CD8-positive, alpha-beta memory T cell (primary cell): ENCODE data around the gene RGL3. TPM values are rescaled to one million over a fixed set of nuclear protein-coding genes. Genes with fewer than 3 reads are reported as not detected.
A peak's percentile ranks its signal among the peaks of the same experiment; 100 is the strongest.
"Not testable (repeated sequence)": the region's sequence is repeated elsewhere in the genome, so short reads cannot be mapped to it uniquely, and the experiment has no call there.

ENCODE experiments used
- CTCF ChIA-PET: fragments of 350-600 bp; sonication (Branson Sonifier 250); formaldehyde crosslinking; loops from one replicate; lab custom pipeline; 2021; ENCODE audit warnings: antibody characterized with exemption; lab: Charles Lee
- POLR2A ChIA-PET: fragments of 350-600 bp; sonication (Branson Sonifier 250); formaldehyde crosslinking; loops from one replicate; lab custom pipeline; 2021; ENCODE audit warnings: antibody characterized with exemption; lab: Charles Lee
- DNase-seq, 5 donors: peaks; one replicate each; pipeline versions ENCODE4 v3.0.0 to v3.0.0-alpha.2; 2020 to 2022; ENCODE audit warnings: mixed read lengths in 1 of 5
- H3K27ac ChIP-seq: one replicate; pipeline ENCODE4 v1.7.0; 2013; ENCODE audit warnings: low read depth, mild to moderate bottlenecking, low read length, moderate library complexity
- H3K27me3 ChIP-seq: 2 replicates; pipeline ENCODE4 v1.7.0; 2013; ENCODE audit warnings: low read length, mild to moderate bottlenecking; ENCODE audit not compliant: insufficient read depth, poor library complexity, severe bottlenecking
- H3K36me3 ChIP-seq: 2 replicates; pipeline ENCODE4 v1.7.0; 2013; ENCODE audit warnings: mild to moderate bottlenecking, low read length, moderate library complexity; ENCODE audit not compliant: insufficient read depth
- H3K4me1 ChIP-seq: 2 replicates; pipeline ENCODE4 v1.7.0; 2013; ENCODE audit warnings: mild to moderate bottlenecking, low read length, moderate library complexity; ENCODE audit not compliant: insufficient read depth
- H3K4me3 ChIP-seq: 2 replicates; pipeline ENCODE4 v1.7.0; 2013; ENCODE audit warnings: mild to moderate bottlenecking, low read length
- H3K9me3 ChIP-seq: 2 replicates; pipeline ENCODE4 v1.7.0; 2013; ENCODE audit warnings: mild to moderate bottlenecking, low read length
- H3K27ac Mint-ChIP-seq, 8 donors: one replicate each; pipeline ENCODE4 v1.8.0; 2020 to 2021; ENCODE audit warnings: mixed read lengths in 8 of 8, mild to moderate bottlenecking in 6 of 8, inconsistent platforms in 3 of 8, moderate library complexity in 3 of 8
- H3K27me3 Mint-ChIP-seq, 2 donors: one replicate each; pipeline ENCODE4 v1.8.0; 2020 to 2021; ENCODE audit warnings: mixed read lengths in 2 of 2, mild to moderate bottlenecking in 1 of 2, moderate library complexity in 1 of 2
- H3K36me3 Mint-ChIP-seq, 3 donors: one replicate each; pipeline ENCODE4 v1.8.0; 2020 to 2021; ENCODE audit warnings: mixed read lengths in 3 of 3, inconsistent platforms in 1 of 3, mild to moderate bottlenecking in 1 of 3
- H3K4me1 Mint-ChIP-seq, 3 donors: one replicate each; pipeline ENCODE4 v1.8.0; 2020 to 2021; ENCODE audit warnings: mixed read lengths in 3 of 3, inconsistent platforms in 1 of 3, mild to moderate bottlenecking in 1 of 3
- H3K4me3 Mint-ChIP-seq, 7 donors: one replicate each; pipeline ENCODE4 v1.8.0; 2020 to 2021; ENCODE audit warnings: mixed read lengths in 7 of 7, mild to moderate bottlenecking in 6 of 7, moderate library complexity in 4 of 7, inconsistent platforms in 2 of 7
- H3K9me3 Mint-ChIP-seq, 5 donors: one replicate each; pipeline ENCODE4 v1.8.0; 2020 to 2022; ENCODE audit warnings: mixed read lengths in 5 of 5, mild to moderate bottlenecking in 3 of 5, moderate library complexity in 2 of 5, inconsistent platforms in 1 of 5
- polyA plus RNA-seq: library from polyadenylated mRNA; unstranded; fragments of 300-500 nt; fragmentation: Illumina TruSeq; gene quantifications from one replicate; pipeline ENCODE4 v1.2.3, GENCODE V29; 2021
- total RNA-seq, 2 experiments: library from RNA; stranded (reverse); gene quantifications; one replicate each; pipeline ENCODE4 v1.2.3, GENCODE V29; 2021

Gene RGL3
- total and polyA plus RNA-seq, 3 experiments from 2014 or later = not detected

DNA sequence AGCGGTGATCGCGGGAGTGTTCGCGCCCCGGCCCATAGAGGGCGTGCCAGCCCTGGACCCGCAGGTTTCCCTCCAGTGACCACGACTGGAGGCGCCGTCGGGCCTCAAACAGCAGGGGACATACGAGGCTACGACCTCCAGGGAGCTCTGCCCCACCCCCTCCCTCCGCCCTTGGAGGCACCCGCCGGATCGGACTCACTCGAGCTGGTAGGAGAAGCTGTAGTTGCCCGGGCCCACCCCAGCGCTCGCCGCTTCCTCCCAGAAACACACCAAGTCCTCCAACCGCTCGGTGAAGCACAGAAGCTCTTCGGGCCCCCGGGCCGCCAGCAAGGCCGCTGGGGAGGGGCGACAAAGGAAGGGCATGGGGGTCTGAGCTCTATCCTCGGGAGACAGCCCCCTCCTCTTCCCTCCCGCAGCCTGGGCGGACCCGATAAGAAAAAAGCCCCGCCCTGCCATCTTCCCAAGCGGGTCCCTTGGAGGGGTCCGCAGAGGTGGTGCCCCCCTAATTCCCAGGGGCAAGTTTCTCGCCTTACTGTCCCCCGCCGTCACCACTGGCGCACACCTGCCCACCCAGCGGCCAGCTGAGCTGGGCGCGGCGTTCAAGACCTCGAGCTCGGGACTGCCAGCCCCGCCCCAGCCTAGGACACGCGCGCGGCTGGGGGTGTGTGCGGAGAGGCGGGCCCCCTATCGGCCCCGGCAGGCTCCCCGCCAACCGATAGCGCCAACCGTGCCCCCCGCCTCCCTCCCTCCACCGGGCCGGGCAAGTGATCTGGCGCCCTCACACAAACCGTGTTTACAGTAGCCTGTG lies 36.0 kb downstream of the RGL3 start:
- ChIA-PET CTCF (interaction anchor here (0.6 to 4.2 kb wide), 12 partner anchors 9 to 228 kb away, joined by 3 to 21 read pairs (median 6); partner anchors contain the start of genes ECSIT, ODAD3, PRKCSH and SWSAP1), POLR2A (interaction anchor here (0.6 to 1.5 kb wide), 5 partner anchors 9 to 407 kb away, joined by 3 to 6 read pairs (median 5); partner anchors contain the start of genes ELOF1, ODAD3, PRKCSH and SWSAP1)
- Histone ChIP-seq H3K9me3 (no peaks in the 10 kb centered on the region), H3K4me1 (peaks cover 42% of the 10 kb centered on the region), H3K4me3 (no peak overlapping the region), H3K27me3 (peaks cover 5% of the 10 kb centered on the region), H3K36me3 (no peaks in the 10 kb centered on the region), H3K27ac (peak overlapping the region; percentile 47)
- Mint-ChIP-seq H3K27ac (peak overlapping the region; percentile 34 to 92 (median 84)), H3K27me3 (peaks cover 13 to 15% of the 10 kb centered on the region in 2 donors), H3K9me3 (peaks cover 0 to 3% (median 0%) of the 10 kb centered on the region in 5 donors), H3K4me3 (peak overlapping the region; percentile 56 to 84 (median 66)), H3K4me1 (peaks cover 28 to 43% (median 42%) of the 10 kb centered on the region in 3 donors), H3K36me3 (peaks cover 0 to 4% (median 2%) of the 10 kb centered on the region in 3 donors)
- peak in 4 of 5 donors; percentile 29 to 60 (median 34) for DNase-seq

DNA sequence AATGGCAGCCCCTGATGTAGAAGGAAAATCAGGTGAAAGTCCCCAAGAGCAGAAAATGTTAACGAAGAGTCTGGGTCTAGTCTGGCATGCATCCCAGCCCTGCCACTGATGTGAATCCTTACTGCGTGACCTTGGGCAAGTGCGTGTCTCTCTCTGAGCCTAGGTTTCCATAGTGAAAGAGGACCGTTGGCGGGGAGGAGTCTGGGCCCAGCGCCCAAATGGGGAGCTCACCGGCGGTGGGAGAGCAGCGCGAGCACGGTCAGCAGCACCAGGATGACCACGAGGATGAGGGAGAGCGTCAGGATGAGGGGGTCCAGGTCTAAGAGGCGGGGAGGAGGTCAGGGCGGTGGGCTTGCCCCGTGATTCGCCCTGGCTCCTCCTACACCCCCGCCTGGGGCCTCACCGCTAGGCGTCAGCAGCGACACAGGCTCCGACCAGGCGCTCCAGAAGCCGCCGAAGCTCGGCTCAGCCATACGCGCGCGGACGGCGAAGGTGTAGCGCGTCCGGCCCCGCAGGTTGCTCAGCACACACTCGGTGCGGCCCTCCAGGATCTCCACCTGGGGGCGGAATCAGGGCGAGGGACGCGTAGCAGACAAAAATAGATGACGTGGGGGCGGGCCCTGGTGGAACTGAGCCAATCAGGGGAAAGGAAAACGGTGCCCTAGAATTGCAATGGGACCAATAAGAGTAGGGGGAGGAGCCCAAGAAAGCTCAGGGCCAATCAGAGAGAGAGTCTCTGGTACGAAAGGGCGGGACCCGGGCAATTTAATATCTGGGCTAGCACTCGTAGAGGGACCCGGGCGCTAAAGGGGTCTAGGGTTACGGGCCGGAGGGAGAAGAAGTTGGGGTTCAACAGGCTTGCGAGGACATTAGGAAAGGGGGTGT lies 38.2 kb downstream of the RGL3 start:
- peaks cover 0 to 3% (median 0%) of the 10 kb centered on the region in 5 donors for H3K9me3 Mint-ChIP-seq
- ChIA-PET CTCF (interaction anchor here (0.5 to 4.2 kb wide), 36 partner anchors 9 to 685 kb away, joined by 3 to 35 read pairs (median 4); partner anchors contain the start of genes CCDC159, ECSIT, ELAVL3 and ELOF1), POLR2A (interaction anchor here (0.6 to 2.1 kb wide), 7 partner anchors 19 to 198 kb away, joined by 3 to 13 read pairs (median 5); partner anchors contain the start of genes CCDC159, ELOF1, ODAD3 and PRKCSH)
- peaks cover 5% of the 10 kb centered on the region for H3K27me3 ChIP-seq
- peaks cover 4 to 8% (median 8%) of the 10 kb centered on the region in 3 donors for H3K36me3 Mint-ChIP-seq
- peak overlapping the region; percentile 67 for H3K4me3 ChIP-seq
- DNase-seq = peak; percentile 93 to 99 (median 98)
- no peaks in the 10 kb centered on the region for H3K9me3 ChIP-seq
- H3K27ac ChIP-seq = peak overlapping the region; percentile 89
- H3K4me1 ChIP-seq = peaks cover 52% of the 10 kb centered on the region
- H3K36me3 ChIP-seq = no peaks in the 10 kb centered on the region
- H3K27ac Mint-ChIP-seq = peak overlapping the region; percentile 95 to 100 (median 98)
- peak overlapping the region; percentile 84 to 98 (median 92) for H3K4me3 Mint-ChIP-seq
- H3K4me1 Mint-ChIP-seq = peaks cover 34 to 53% (median 46%) of the 10 kb centered on the region in 3 donors
- peaks cover 13 to 15% of the 10 kb centered on the region in 2 donors for H3K27me3 Mint-ChIP-seq

DNA sequence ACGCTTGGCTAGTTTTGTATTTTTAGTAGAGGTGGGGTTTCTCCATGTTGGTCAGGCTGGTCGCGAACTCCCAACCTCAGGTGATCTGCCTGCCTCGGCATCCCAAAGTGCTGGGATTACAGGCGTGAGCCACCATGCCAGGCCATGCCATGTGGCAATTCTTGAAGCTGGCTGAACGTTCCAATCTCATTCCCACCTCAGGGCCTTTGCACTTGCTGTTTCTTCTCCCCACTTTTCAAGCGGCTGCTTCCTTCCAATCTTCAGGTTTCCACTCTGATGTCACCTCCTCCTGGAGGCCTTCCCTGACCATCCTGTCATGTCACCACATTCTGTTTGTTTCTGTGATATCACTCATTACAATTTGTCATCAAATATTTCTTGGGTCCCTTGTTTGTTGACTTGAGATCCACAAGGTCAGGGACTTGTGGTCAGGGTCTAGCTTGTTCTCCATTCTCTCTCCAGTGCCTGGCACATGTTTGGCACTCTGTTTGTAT lies 39.2 kb downstream of the RGL3 start:
- peaks cover 13 to 15% of the 10 kb centered on the region in 2 donors for H3K27me3 Mint-ChIP-seq
- H3K36me3 ChIP-seq = no peaks in the 10 kb centered on the region
- H3K9me3 Mint-ChIP-seq = peaks cover 0 to 3% (median 0%) of the 10 kb centered on the region in 5 donors
- peak overlapping the region; percentile 89 for H3K27ac ChIP-seq
- H3K27ac Mint-ChIP-seq = peak overlapping the region in 7 of 8 donors; percentile 95 to 100 (median 98)
- DNase-seq = no peak
- peak overlapping the region; percentile 84 to 98 (median 92) for H3K4me3 Mint-ChIP-seq
- H3K4me1 ChIP-seq = peaks cover 57% of the 10 kb centered on the region
- POLR2A ChIA-PET = interaction anchor here (0.5 to 2.1 kb wide), 2 partner anchors 55 to 85 kb away, joined by 7 to 13 read pairs; partner anchors contain the start of genes ODAD3 and PRKCSH
- H3K4me1 Mint-ChIP-seq = peaks cover 34 to 59% (median 46%) of the 10 kb centered on the region in 3 donors
- peaks cover 5% of the 10 kb centered on the region for H3K27me3 ChIP-seq
- no peaks in the 10 kb centered on the region for H3K9me3 ChIP-seq
- peak overlapping the region; percentile 67 for H3K4me3 ChIP-seq
- CTCF ChIA-PET = interaction anchor here (0.6 to 2.7 kb wide), 7 partner anchors 10 to 289 kb away, joined by 3 to 35 read pairs (median 10); partner anchors contain the start of genes CCDC159, ELAVL3, ODAD3 and PRKCSH
- peaks cover 4 to 11% (median 8%) of the 10 kb centered on the region in 3 donors for H3K36me3 Mint-ChIP-seq

DNA sequence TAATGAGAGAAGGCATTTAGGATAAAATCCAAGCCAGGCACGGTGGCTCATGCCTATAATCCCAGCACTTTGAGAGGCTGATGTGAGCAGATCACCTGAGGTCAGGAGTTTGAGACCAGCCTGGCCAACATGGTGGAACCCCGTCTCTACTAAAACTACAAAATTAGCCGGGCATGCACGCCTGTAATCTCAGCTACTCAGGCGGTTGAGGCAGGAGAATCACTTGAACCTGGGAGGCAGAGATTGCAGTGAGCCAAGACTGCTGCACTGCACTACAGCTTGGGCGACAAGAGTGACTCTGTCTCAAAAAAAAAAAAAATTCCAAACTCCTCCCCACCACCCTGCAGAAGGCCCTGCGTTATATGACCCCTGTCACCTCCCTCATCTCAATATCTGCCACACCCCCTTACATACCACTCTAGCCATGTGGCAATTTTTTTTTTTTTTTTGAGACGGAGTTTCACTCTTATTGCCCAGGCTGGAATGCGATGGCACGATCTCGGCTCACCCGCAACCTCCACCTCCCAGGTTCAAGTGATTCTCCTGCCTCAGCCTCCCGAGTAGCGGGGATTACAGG lies 39.8 kb downstream of the RGL3 start:
- not testable (repeated sequence) for H3K4me3 ChIP-seq, H3K9me3 Mint-ChIP-seq, DNase-seq, H3K27me3 ChIP-seq, H3K36me3 ChIP-seq, H3K9me3 ChIP-seq, H3K27ac ChIP-seq
- peaks cover 34 to 54% (median 43%) of the 10 kb centered on the region in 3 donors for H3K4me1 Mint-ChIP-seq
- H3K4me1 ChIP-seq = peaks cover 57% of the 10 kb centered on the region
- peaks cover 11% of the 10 kb centered on the region in 2 donors for H3K27me3 Mint-ChIP-seq
- H3K4me3 Mint-ChIP-seq = peak overlapping the region in 1 of 7 donors; percentile 18
- CTCF ChIA-PET = interaction anchor here (0.6 to 2.7 kb wide), 5 partner anchors 10 to 289 kb away, joined by 3 to 35 read pairs (median 10); partner anchors contain the start of genes CCDC159, ELAVL3 and TMEM205
- H3K36me3 Mint-ChIP-seq = peaks cover 4 to 11% (median 8%) of the 10 kb centered on the region in 3 donors
- POLR2A ChIA-PET = interaction anchor here (0.5 kb wide), 1 partner anchor 85 kb away, joined by 7 read pairs; no protein-coding TSS in a partner anchor
- peak overlapping the region in 3 of 8 donors; percentile 23 to 100 (median 36) for H3K27ac Mint-ChIP-seq

DNA sequence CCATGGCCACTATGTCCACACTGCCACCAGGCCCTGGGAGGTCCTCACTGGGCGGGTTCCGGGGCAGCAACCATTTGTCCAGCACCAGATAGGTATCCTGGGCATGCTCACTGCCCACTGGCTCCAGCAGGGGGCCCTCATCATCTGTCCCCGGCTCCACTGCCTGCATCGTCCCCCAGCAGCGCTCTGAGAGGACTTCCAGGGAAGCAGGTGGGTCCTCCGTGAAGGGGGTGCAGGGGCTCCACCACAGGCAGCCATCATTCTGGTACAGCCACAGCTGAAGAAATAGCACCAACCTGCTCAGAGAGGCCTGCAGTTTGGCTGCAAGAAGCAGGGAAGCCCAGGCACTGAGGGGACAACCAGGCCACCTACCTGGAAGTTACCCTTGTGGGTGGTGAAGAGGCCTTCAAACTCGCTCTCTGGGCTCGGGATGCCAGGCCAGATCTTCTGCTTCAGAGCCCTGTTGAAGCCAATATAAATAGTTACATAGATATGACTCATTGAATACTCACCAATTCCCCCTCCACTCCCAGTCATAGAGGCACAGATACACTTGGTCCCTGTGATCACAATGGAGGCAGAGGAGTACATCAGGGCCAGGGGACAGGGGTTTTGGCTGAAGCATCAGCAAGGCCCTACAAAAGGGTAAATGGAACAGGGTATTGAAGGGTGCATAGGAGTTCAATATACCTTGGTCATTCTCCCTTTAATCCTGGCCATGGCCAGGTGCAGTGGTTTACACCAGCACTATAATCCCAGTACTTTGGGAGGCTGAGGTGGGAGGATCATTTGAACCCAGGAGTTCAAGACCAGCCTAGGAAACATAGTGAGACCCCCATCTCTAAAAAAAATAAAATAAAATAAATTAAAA lies 40.6 kb downstream of the RGL3 start:
- H3K9me3 Mint-ChIP-seq = peaks cover 0 to 3% (median 0%) of the 10 kb centered on the region in 5 donors

DNA sequence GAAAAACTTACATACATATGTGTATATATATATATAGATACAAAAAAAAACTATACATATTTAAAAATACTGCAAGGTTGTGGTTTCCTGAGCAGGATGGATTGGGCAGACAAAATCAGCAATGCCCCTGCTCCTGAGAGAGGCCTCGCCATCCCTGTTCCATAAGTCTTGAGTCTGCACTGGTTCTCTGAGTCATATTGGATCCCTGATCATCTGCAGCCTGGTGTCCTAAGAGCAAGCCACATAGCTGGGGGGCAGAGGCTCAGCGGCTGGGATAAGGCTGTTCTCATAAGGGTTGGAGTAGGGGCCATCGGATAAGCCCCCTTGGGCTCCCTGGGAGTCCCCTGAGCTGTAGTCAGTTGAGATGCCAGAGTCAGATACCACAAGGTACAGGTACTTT lies 41.4 kb downstream of the RGL3 start:
- POLR2A ChIA-PET = interaction anchor here (0.6 to 1.3 kb wide), 2 partner anchors 9 to 388 kb away, joined by 3 to 5 read pairs; no protein-coding TSS in a partner anchor
- Histone ChIP-seq H3K36me3 (no peaks in the 10 kb centered on the region), H3K27me3 (peaks cover 3% of the 10 kb centered on the region), H3K4me3 (no peak overlapping the region), H3K27ac (no peak overlapping the region), H3K9me3 (no peaks in the 10 kb centered on the region), H3K4me1 (peaks cover 60% of the 10 kb centered on the region)
- Mint-ChIP-seq H3K36me3 (peaks cover 4 to 11% (median 10%) of the 10 kb centered on the region in 3 donors), H3K9me3 (peaks cover 0 to 3% (median 0%) of the 10 kb centered on the region in 5 donors), H3K4me1 (peaks cover 31 to 46% (median 39%) of the 10 kb centered on the region in 3 donors), H3K4me3 (peak overlapping the region in 1 of 7 donors; percentile 45), H3K27me3 (peaks cover 7 to 8% of the 10 kb centered on the region in 2 donors), H3K27ac (no peak overlapping the region)
- CTCF ChIA-PET = interaction anchor here (0.9 to 1.4 kb wide), 4 partner anchors 9 to 105 kb away, joined by 3 to 13 read pairs (median 3); partner anchors contain the start of gene PRKCSH
- no peak for DNase-seq

More for the DNA sequence above, 40.6 kb downstream of the RGL3 start:
- H3K27ac Mint-ChIP-seq = peak overlapping the region in 3 of 8 donors; percentile 34 to 89 (median 80)
- peaks cover 34 to 53% (median 42%) of the 10 kb centered on the region in 3 donors for H3K4me1 Mint-ChIP-seq
- ChIA-PET CTCF (interaction anchor here (0.9 to 1.4 kb wide), 2 partner anchors 30 to 57 kb away, joined by 3 read pairs; partner anchors contain the start of gene PRKCSH), POLR2A (interaction anchor here (0.6 to 1.3 kb wide), 2 partner anchors 10 to 387 kb away, joined by 3 to 5 read pairs; no protein-coding TSS in a partner anchor)
- H3K36me3 Mint-ChIP-seq = peaks cover 4 to 11% (median 8%) of the 10 kb centered on the region in 3 donors
- Histone ChIP-seq H3K27me3 (peaks cover 5% of the 10 kb centered on the region), H3K4me3 (no peak overlapping the region), H3K36me3 (no peaks in the 10 kb centered on the region), H3K27ac (no peak overlapping the region), H3K4me1 (peaks cover 61% of the 10 kb centered on the region), H3K9me3 (no peaks in the 10 kb centered on the region)
- DNase-seq = no peak
- H3K4me3 Mint-ChIP-seq = peak overlapping the region in 3 of 7 donors; percentile 25 to 52 (median 45)
- peaks cover 10 to 11% of the 10 kb centered on the region in 2 donors for H3K27me3 Mint-ChIP-seq
